Tibial nerve (tissue), 4 donors: ENCODE results near the gene DBNDD2. TPM values are rescaled to one million over a fixed set of nuclear protein-coding genes. Genes with fewer than 3 reads are reported as not detected.

ENCODE experiments used
- DNase-seq, 2 donors: peaks; one replicate each; pipeline ENCODE4 v3.0.0-alpha.2; 2019; ENCODE audit warnings: low spot score in 2 of 2
- H3K27ac ChIP-seq, 4 donors: fragments of 200-600 bp; sonication (generic) in 3 of 4; one replicate each; pipeline ENCODE4 v1.5.1; 2017 to 2019; ENCODE audit warnings: mild to moderate bottlenecking in 1 of 4
- H3K27me3 ChIP-seq, 2 donors: fragments of 200-600 bp; sonication (generic) in 1 of 2; one replicate each; pipeline versions ENCODE4 v1.5.1 to v1.6.0; 2017 to 2019
- H3K36me3 ChIP-seq, 3 donors: fragments of 200-600 bp; sonication (generic); one replicate each; pipeline ENCODE4 v1.5.1; 2018 to 2019
- H3K4me1 ChIP-seq, 4 donors: fragments of 200-600 bp; sonication (generic) in 3 of 4; one replicate each; pipeline ENCODE4 v1.5.1; 2017 to 2019
- H3K4me3 ChIP-seq, 4 donors: fragments of 200-600 bp; sonication (generic) in 3 of 4; one replicate each; pipeline ENCODE4 v1.5.1; 2017 to 2019; ENCODE audit warnings: mild to moderate bottlenecking in 1 of 4, moderate library complexity in 1 of 4
- H3K9me3 ChIP-seq, 4 donors: fragments of 200-600 bp; sonication (generic) in 3 of 4; one replicate each; pipeline ENCODE4 v1.5.1; 2017 to 2019
- EP300 ChIP-seq, 2 donors: sonication (generic); formaldehyde crosslinking; IDR thresholded peaks; one replicate each; pipeline ENCODE4 v1.6.1; 2017; ENCODE audit warnings: antibody characterized with exemption in 2 of 2, mild to moderate bottlenecking in 1 of 2
- POLR2A ChIP-seq, 2 donors: fragments of 450-650 bp; IDR thresholded peaks; one replicate each; pipeline ENCODE4 v1.6.1; 2017; ENCODE audit warnings: antibody characterized with exemption in 2 of 2, mild to moderate bottlenecking in 2 of 2, moderate library complexity in 2 of 2
- WGBS, 2 donors: methylation state at CpG; one replicate each; pipeline ENCODE4 v1.1.5; 2018; 5-methylcytosine and 5-hydroxymethylcytosine counted together
- total RNA-seq, 4 donors: library from RNA; depleted of rRNA; stranded (reverse); fragments of >200 nt; gene quantifications; one replicate each; pipeline ENCODE4 v1.1.0, GENCODE V29; 2016
- TF ChIP-seq, protein P1 (sequence below), 5 experiments: fragments of 200-600 bp in 3 of 5; fragments of 450-650 bp in 2 of 5; sonication (generic) in 3 of 5; IDR thresholded peaks; one replicate each; pipeline ENCODE4 v1.5.1; 2016 to 2019; ENCODE audit warnings: antibody characterized with exemption in 5 of 5, mild to moderate bottlenecking in 3 of 5, moderate library complexity in 2 of 5

DBNDD2 gene
- total RNA-seq, 4 donors from 2014 or later, result 36.3 to 63.3 (median 51.1) TPM

GRCh38 chr20:45363611-45364492 lies 44.2 kb upstream of the DBNDD2 start:
- Histone ChIP-seq H3K27ac (peak overlapping the region; percentile 92 to 97 (median 95)), H3K36me3 (peaks cover 0 to 39% (median 7%) of the 10 kb centered on the region in 3 donors), H3K4me1 (peaks cover 0 to 62% (median 25%) of the 10 kb centered on the region in 4 donors), H3K27me3 (no peaks in the 10 kb centered on the region), H3K4me3 (peak overlapping the region; percentile 71 to 95 (median 78)), H3K9me3 (no peaks in the 10 kb centered on the region)
- no peak for DNase-seq
- WGBS, 2 donors, result 16 to 24% methylated on average over 17 to 23 of the region's 23 CpGs
- TF ChIP-seq POLR2A (IDR thresholded peaks at IDR 0.05) (no peak), EP300 (IDR thresholded peaks at IDR 0.05) (no peak)
- TF ChIP-seq, protein P1, sequence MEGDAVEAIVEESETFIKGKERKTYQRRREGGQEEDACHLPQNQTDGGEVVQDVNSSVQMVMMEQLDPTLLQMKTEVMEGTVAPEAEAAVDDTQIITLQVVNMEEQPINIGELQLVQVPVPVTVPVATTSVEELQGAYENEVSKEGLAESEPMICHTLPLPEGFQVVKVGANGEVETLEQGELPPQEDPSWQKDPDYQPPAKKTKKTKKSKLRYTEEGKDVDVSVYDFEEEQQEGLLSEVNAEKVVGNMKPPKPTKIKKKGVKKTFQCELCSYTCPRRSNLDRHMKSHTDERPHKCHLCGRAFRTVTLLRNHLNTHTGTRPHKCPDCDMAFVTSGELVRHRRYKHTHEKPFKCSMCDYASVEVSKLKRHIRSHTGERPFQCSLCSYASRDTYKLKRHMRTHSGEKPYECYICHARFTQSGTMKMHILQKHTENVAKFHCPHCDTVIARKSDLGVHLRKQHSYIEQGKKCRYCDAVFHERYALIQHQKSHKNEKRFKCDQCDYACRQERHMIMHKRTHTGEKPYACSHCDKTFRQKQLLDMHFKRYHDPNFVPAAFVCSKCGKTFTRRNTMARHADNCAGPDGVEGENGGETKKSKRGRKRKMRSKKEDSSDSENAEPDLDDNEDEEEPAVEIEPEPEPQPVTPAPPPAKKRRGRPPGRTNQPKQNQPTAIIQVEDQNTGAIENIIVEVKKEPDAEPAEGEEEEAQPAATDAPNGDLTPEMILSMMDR (IDR thresholded peaks at IDR 0.05), result no peak

GRCh38 chr20:45365444-45365970 lies 42.6 kb upstream of the DBNDD2 start:
- 88 to 90% methylated on average over 5 of the region's 5 CpGs for WGBS, 2 donors
- H3K4me1 ChIP-seq, result peaks cover 0 to 46% (median 15%) of the 10 kb centered on the region in 4 donors
- H3K9me3 ChIP-seq, result no peaks in the 10 kb centered on the region
- H3K4me3 ChIP-seq, result no peak overlapping the region
- peak overlapping the region in 1 of 4 donors; percentile 22 for H3K27ac ChIP-seq
- TF ChIP-seq POLR2A (IDR thresholded peaks at IDR 0.05) (no peak), EP300 (IDR thresholded peaks at IDR 0.05) (no peak)
- TF ChIP-seq, protein P1 (IDR thresholded peaks at IDR 0.05), result no peak
- H3K36me3 ChIP-seq, result peaks cover 0 to 47% (median 7%) of the 10 kb centered on the region in 3 donors
- DNase-seq, result no peak
- no peaks in the 10 kb centered on the region for H3K27me3 ChIP-seq

DNA sequence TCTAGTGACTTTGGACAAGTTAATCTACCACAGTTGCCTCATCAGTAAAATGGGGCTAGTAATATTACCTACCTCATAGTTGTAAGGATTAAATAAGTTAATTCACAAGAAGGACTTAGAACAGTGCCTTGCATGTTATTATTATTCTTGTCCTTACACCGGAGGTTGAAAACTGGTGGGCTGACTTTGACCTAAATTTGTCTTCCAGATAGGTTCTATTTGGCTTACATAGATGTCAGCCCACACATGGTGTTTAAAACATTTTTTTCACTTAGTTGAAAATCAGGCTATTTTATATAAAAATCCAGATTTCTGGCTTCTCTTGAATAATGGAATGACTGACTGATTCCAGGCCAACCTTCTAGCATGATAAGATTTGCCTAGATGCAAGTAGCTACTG lies 41.9 kb upstream of the DBNDD2 start:
- peaks cover 0 to 39% (median 15%) of the 10 kb centered on the region in 4 donors for H3K4me1 ChIP-seq
- whole genome bisulfite sequencing, 2 donors, result 72 to 76% methylated on average over 1 of the region's 1 CpG
- H3K9me3 ChIP-seq, result no peaks in the 10 kb centered on the region
- no peak for TF ChIP-seq EP300 (IDR thresholded peaks at IDR 0.05)
- TF ChIP-seq, protein P1 (IDR thresholded peaks at IDR 0.05), result no peak
- TF ChIP-seq POLR2A (IDR thresholded peaks at IDR 0.05), result no peak
- peaks cover 0 to 48% (median 7%) of the 10 kb centered on the region in 3 donors for H3K36me3 ChIP-seq
- no peak overlapping the region for H3K4me3 ChIP-seq
- no peaks in the 10 kb centered on the region for H3K27me3 ChIP-seq
- no peak overlapping the region for H3K27ac ChIP-seq
- DNase-seq, result no peak

- no peak overlapping the region for H3K4me3 ChIP-seq
- H3K36me3 ChIP-seq, result peaks cover 0 to 48% (median 7%) of the 10 kb centered on the region in 3 donors
- TF ChIP-seq, protein P1 (IDR thresholded peaks at IDR 0.05), result no peak
- no peak for TF ChIP-seq EP300 (IDR thresholded peaks at IDR 0.05)
- TF ChIP-seq POLR2A (IDR thresholded peaks at IDR 0.05), result no peak
- peaks cover 0 to 37% (median 15%) of the 10 kb centered on the region in 4 donors for H3K4me1 ChIP-seq
- DNase-seq, result no peak
- no peaks in the 10 kb centered on the region for H3K9me3 ChIP-seq
- 88 to 91% methylated on average over 11 of the region's 11 CpGs for WGBS, 2 donors
- H3K27ac ChIP-seq, result no peak overlapping the region
- H3K27me3 ChIP-seq, result no peaks in the 10 kb centered on the region
These were observed 41.5 kb upstream of the DBNDD2 start for GRCh38 chr20:45366631-45367030.

DNA sequence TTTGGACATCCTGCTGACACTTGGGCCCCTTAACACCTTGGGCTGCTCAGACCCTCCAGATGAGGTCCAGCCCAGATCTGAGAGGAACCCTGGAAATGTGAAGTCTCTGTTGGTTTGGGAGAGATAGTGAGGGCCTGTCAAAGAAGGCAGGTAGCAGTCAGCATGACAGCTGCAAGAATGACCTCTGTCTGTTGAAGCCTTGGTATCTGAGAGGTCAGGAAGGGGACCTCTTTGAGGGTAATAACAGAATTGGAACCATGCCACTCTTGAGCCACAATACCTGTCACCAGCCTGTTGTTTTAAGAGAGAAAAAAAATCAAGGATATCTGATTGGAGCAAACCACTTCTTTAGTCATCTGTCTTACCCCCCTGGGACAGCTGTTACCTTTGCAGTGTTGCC lies 41.0 kb upstream of the DBNDD2 start:
- TF ChIP-seq, protein P1 (IDR thresholded peaks at IDR 0.05), result no peak
- TF ChIP-seq EP300 (IDR thresholded peaks at IDR 0.05), result no peak
- no peak for TF ChIP-seq POLR2A (IDR thresholded peaks at IDR 0.05)
- Histone ChIP-seq H3K4me1 (peaks cover 0 to 34% (median 15%) of the 10 kb centered on the region in 4 donors), H3K36me3 (peaks cover 0 to 48% (median 7%) of the 10 kb centered on the region in 3 donors), H3K27ac (no peak overlapping the region), H3K9me3 (no peaks in the 10 kb centered on the region), H3K4me3 (no peak overlapping the region), H3K27me3 (no peaks in the 10 kb centered on the region)
- DNase-seq, result no peak
